AG20443 (cell line): ENCODE results near the gene RPL37A.

Source experiments
- DNase-seq: peaks from one replicate; pipeline ENCODE4 v3.0.0; 2012; ENCODE audit warnings: low spot score, mixed read lengths

RPL37A gene

GRCh38 chr2:216490061-216490460, 8.6 kb upstream of the RPL37A start:
- peak; percentile 75 for DNase-seq

- DNase-seq, result no peak
Measured at GRCh38 chr2:216491793-216492596, 6.6 kb upstream of the RPL37A start.

GRCh38 chr2:216492597-216493333, 5.9 kb upstream of the RPL37A start:
- DNase-seq, result peak; percentile 73

- DNase-seq, result no peak
Measured at GRCh38 chr2:216493334-216493685, 5.3 kb upstream of the RPL37A start.

- DNase-seq, result no peak
Measured at GRCh38 chr2:216495656-216496055, 3.0 kb upstream of the RPL37A start.

- no peak for DNase-seq
Measured at GRCh38 chr2:216497382-216498069, 1.1 kb upstream of the RPL37A start.

- DNase-seq, result no peak
Measured at GRCh38 chr2:216498070-216498378, 620 bp upstream of the RPL37A start.

GRCh38 chr2:216499641-216500218, 1.1 kb downstream of the RPL37A start:
- no peak for DNase-seq

- no peak for DNase-seq
Measured at GRCh38 chr2:216500572-216500971, 1.9 kb downstream of the RPL37A start.

- DNase-seq, result no peak
Measured at GRCh38 chr2:216501854-216502253, 3.2 kb downstream of the RPL37A start.

- DNase-seq, result no peak
Measured at GRCh38 chr2:216502381-216503158, 3.9 kb downstream of the RPL37A start.

- DNase-seq, result no peak
Measured at GRCh38 chr2:216503159-216503629, 4.5 kb downstream of the RPL37A start.

GRCh38 chr2:216503697-216504375, 5.2 kb downstream of the RPL37A start:
- no peak for DNase-seq

GRCh38 chr2:216504376-216504762, 5.7 kb downstream of the RPL37A start:
- DNase-seq, result no peak

GRCh38 chr2:216505133-216506106, 6.8 kb downstream of the RPL37A start:
- no peak for DNase-seq

GRCh38 chr2:216507220-216508160, 8.8 kb downstream of the RPL37A start:
- no peak for DNase-seq

- DNase-seq, result no peak
Measured at GRCh38 chr2:216508229-216508628, 9.6 kb downstream of the RPL37A start.

- peak; percentile 63 for DNase-seq
Measured at GRCh38 chr2:216516730-216517350, 18.2 kb downstream of the RPL37A start.
